ENCODE results near the gene ARHGAP45.

Gene ARHGAP45

GRCh38 chr19:1045247-1045603 is 21.7 kb upstream of the ARHGAP45 start:
- no peak for DNase-seq (ENCODE audit: low spot score)
- in situ Hi-C loops (cut with MboI; ENCODE audit: low pct_unique_long_range_greater_than_20kb, low sequenced_read_pairs, unreplicated experiment): no loop called here
- TF ChIP-seq CTCF (IDR thresholded peaks at IDR 0.05; ENCODE audit: extremely low read depth, insufficient read depth, missing control alignments): no peak

GRCh38 chr19:1046117-1046626 is 20.8 kb upstream of the ARHGAP45 start:
- in situ Hi-C loops (cut with MboI; ENCODE audit: low pct_unique_long_range_greater_than_20kb, low sequenced_read_pairs, unreplicated experiment): no loop called here
- no peak for TF ChIP-seq CTCF (IDR thresholded peaks at IDR 0.05; ENCODE audit: extremely low read depth, insufficient read depth, missing control alignments)
- no peak for DNase-seq (ENCODE audit: low spot score)

- DNase-seq (ENCODE audit: low spot score): no peak
- TF ChIP-seq CTCF (IDR thresholded peaks at IDR 0.05; ENCODE audit: extremely low read depth, insufficient read depth, missing control alignments): no peak
- in situ Hi-C loops (cut with MboI; ENCODE audit: low pct_unique_long_range_greater_than_20kb, low sequenced_read_pairs, unreplicated experiment): no loop called here
These were observed 19.9 kb upstream of the ARHGAP45 start for GRCh38 chr19:1046836-1047695.

- in situ Hi-C loops (cut with MboI; ENCODE audit: low pct_unique_long_range_greater_than_20kb, low sequenced_read_pairs, unreplicated experiment): no loop called here
- no peak for DNase-seq (ENCODE audit: low spot score)
- no peak for TF ChIP-seq CTCF (IDR thresholded peaks at IDR 0.05; ENCODE audit: extremely low read depth, insufficient read depth, missing control alignments)
These were observed 19.2 kb upstream of the ARHGAP45 start for GRCh38 chr19:1047696-1048147.

- TF ChIP-seq CTCF (IDR thresholded peaks at IDR 0.05; ENCODE audit: extremely low read depth, insufficient read depth, missing control alignments): no peak
- DNase-seq (ENCODE audit: low spot score): no peak
- in situ Hi-C loops (cut with MboI; ENCODE audit: low pct_unique_long_range_greater_than_20kb, low sequenced_read_pairs, unreplicated experiment): no loop called here
These were observed 17.9 kb upstream of the ARHGAP45 start for GRCh38 chr19:1049106-1049505.

GRCh38 chr19:1049800-1050199 is 17.2 kb upstream of the ARHGAP45 start:
- in situ Hi-C loops (cut with MboI; ENCODE audit: low pct_unique_long_range_greater_than_20kb, low sequenced_read_pairs, unreplicated experiment): no loop called here
- DNase-seq (ENCODE audit: low spot score): no peak
- TF ChIP-seq CTCF (IDR thresholded peaks at IDR 0.05; ENCODE audit: extremely low read depth, insufficient read depth, missing control alignments): no peak
